ENCODE measurements around the gene FAM53A.

DNA sequence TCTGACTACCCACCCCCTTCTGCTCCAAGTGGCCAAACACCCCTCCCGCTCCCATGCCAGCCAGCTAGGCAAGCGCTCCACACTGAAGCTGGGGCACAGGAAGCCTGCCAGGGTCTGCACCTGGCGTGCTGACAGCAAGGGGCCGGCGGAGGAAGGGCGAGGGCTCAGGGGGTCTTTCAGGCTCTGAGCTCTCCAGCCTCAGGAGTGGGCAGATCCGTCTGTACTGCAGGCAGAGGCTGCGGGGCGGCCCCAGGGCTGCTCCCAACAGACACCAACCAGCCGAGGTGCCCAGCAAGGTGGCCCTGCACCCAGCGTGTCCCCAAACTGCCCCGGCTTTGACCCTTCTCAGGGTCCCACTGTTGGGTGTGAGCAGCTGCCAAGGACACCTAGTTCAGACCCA lies 14.8 kb downstream of the FAM53A start:
- TF ChIP-seq, protein P1, sequence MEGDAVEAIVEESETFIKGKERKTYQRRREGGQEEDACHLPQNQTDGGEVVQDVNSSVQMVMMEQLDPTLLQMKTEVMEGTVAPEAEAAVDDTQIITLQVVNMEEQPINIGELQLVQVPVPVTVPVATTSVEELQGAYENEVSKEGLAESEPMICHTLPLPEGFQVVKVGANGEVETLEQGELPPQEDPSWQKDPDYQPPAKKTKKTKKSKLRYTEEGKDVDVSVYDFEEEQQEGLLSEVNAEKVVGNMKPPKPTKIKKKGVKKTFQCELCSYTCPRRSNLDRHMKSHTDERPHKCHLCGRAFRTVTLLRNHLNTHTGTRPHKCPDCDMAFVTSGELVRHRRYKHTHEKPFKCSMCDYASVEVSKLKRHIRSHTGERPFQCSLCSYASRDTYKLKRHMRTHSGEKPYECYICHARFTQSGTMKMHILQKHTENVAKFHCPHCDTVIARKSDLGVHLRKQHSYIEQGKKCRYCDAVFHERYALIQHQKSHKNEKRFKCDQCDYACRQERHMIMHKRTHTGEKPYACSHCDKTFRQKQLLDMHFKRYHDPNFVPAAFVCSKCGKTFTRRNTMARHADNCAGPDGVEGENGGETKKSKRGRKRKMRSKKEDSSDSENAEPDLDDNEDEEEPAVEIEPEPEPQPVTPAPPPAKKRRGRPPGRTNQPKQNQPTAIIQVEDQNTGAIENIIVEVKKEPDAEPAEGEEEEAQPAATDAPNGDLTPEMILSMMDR (conservative IDR thresholded peaks at IDR 0.05; ENCODE audit: low read length): no peak
- TF ChIP-seq EZH2phosphoT487 (IDR thresholded peaks at IDR 0.05; ENCODE audit: borderline replicate concordance, low read depth, low read length): no peak
